K562 (cell line): ENCODE data around the gene HRH1. TPM values are rescaled to one million over a fixed set of nuclear protein-coding genes. Genes with fewer than 3 reads are reported as not detected.

Experiments used
- BRD9 ChIP-seq: fragments of 450-650 bp; IDR thresholded peaks from 2 replicates; pipeline ENCODE4 v1.6.1; 2018; ENCODE audit warnings: low read depth; ENCODE audit not compliant: partially characterized antibody
- CHD1 ChIP-seq: fragments of 200-600 bp; sonication (generic); IDR thresholded peaks from one replicate; pipeline ENCODE4 v1.6.1; 2012; ENCODE audit warnings: mild to moderate bottlenecking, moderate library complexity, low read length, inconsistent platforms
- DMBX1 ChIP-seq: fragments of 250-450 bp; sonication (Bioruptor Pico); IDR thresholded peaks from 2 replicates; pipeline ENCODE4 v1.8.0; 2022; ENCODE audit warnings: inconsistent platforms, mild to moderate bottlenecking, moderate library complexity, borderline replicate concordance
- EZH2 ChIP-seq: IDR thresholded peaks from 2 replicates; pipeline ENCODE4 v1.6.1; 2012; ENCODE audit warnings: low read depth, mild to moderate bottlenecking, inconsistent platforms, low read length, borderline replicate concordance
- GTF2B ChIP-seq: IDR thresholded peaks from 2 replicates; pipeline ENCODE4 v1.6.1; 2011; ENCODE audit not compliant: insufficient read length; ENCODE audit errors: extremely low read depth
- L3MBTL2 ChIP-seq: fragments of 450-650 bp; IDR thresholded peaks from 2 replicates; pipeline ENCODE4 v1.6.1; 2016; ENCODE audit warnings: mild to moderate bottlenecking, moderate library complexity
- MED1 ChIP-seq: sonication (generic); formaldehyde crosslinking; IDR thresholded peaks from 2 replicates; pipeline ENCODE4 v1.8.1; 2023; ENCODE audit warnings: missing genetic modification reagents, borderline replicate concordance
- MIER1 ChIP-seq: fragments of 450-650 bp; IDR thresholded peaks from 2 replicates; pipeline ENCODE4 v1.6.1; 2016; ENCODE audit warnings: antibody characterized with exemption, mild to moderate bottlenecking, low read depth
- MLLT1 ChIP-seq, 2 experiments: fragments of 450-650 bp; IDR thresholded peaks; 2 replicates each; pipeline ENCODE4 v1.6.1; 2016
- NEUROD1 ChIP-seq: fragments of 150-350 bp; IDR thresholded peaks from 2 replicates; pipeline ENCODE4 v1.6.1; 2014; ENCODE audit warnings: borderline replicate concordance, low read length, low read depth; ENCODE audit not compliant: partially characterized antibody
- NUFIP1 ChIP-seq: fragments of 450-650 bp; IDR thresholded peaks from 2 replicates; pipeline ENCODE4 v1.6.1; 2018; ENCODE audit not compliant: partially characterized antibody
- SMAD1 ChIP-seq: fragments of 150-350 bp; IDR thresholded peaks from 2 replicates; pipeline ENCODE4 v1.6.1; 2014; ENCODE audit warnings: low read length, low read depth; ENCODE audit not compliant: partially characterized antibody
- STAT5B ChIP-seq: fragments of 250-450 bp; sonication (Bioruptor Pico); IDR thresholded peaks from 2 replicates; pipeline ENCODE4 v1.8.0; 2021; ENCODE audit warnings: mild to moderate bottlenecking, inconsistent platforms
- TEAD2 ChIP-seq: fragments of 450-650 bp; IDR thresholded peaks from 2 replicates; pipeline ENCODE4 v1.6.1; 2016; ENCODE audit warnings: missing genetic modification characterization, control low read depth, missing compliant biosample characterization
- TRIM28 ChIP-seq: fragments of 450-650 bp; IDR thresholded peaks from 2 replicates; pipeline ENCODE4 v1.6.1; 2017
- U2AF1 ChIP-seq: fragments of 200-400 bp; formaldehyde crosslinking; optimal IDR thresholded peaks from 2 replicates; pipeline ENCODE3; 2017; ENCODE audit warnings: mild to moderate bottlenecking, low read depth, low read length, moderate library complexity
- U2AF2 ChIP-seq: fragments of 200-400 bp; formaldehyde crosslinking; optimal IDR thresholded peaks from 2 replicates; pipeline ENCODE3; 2017; ENCODE audit warnings: low read depth, mild to moderate bottlenecking, low read length
- XRCC4 ChIP-seq: IDR thresholded peaks from one replicate; pipeline ENCODE4 v1.6.1; 2011; ENCODE audit not compliant: insufficient read depth, insufficient read length; ENCODE audit errors: extremely low read depth
- ZEB2 ChIP-seq: fragments of 450-650 bp; IDR thresholded peaks from 2 replicates; pipeline ENCODE4 v1.6.1; 2016
- ZKSCAN1 ChIP-seq: fragments of 150-350 bp; IDR thresholded peaks from 2 replicates; pipeline ENCODE4 v1.6.1; 2016; ENCODE audit warnings: low read depth, low read length
- ZNF124 ChIP-seq: sonication (generic); formaldehyde crosslinking; IDR thresholded peaks from 2 replicates; pipeline ENCODE4 v1.8.1; 2022; ENCODE audit warnings: missing genetic modification reagents
- ZNF143 ChIP-seq: sonication (generic); formaldehyde crosslinking; IDR thresholded peaks from 2 replicates; pipeline ENCODE4 v1.9.0; 2022; ENCODE audit warnings: mild to moderate bottlenecking, missing genetic modification reagents
- ZNF311 ChIP-seq: fragments of 250-450 bp; sonication (Bioruptor Pico); IDR thresholded peaks from 2 replicates; pipeline ENCODE4 v1.4.0; 2020; ENCODE audit warnings: mild to moderate bottlenecking, moderate library complexity
- ZNF778 ChIP-seq: fragments of 450-650 bp; formaldehyde crosslinking; IDR thresholded peaks from 2 replicates; pipeline ENCODE4 v1.4.0; 2020; ENCODE audit warnings: mild to moderate bottlenecking, moderate library complexity
- ZNF785 ChIP-seq: fragments of 250-450 bp; sonication (Bioruptor Pico); IDR thresholded peaks from 2 replicates; pipeline ENCODE4 v1.4.0; 2020; ENCODE audit warnings: mild to moderate bottlenecking
- ZSCAN32 ChIP-seq: fragments of 450-650 bp; formaldehyde crosslinking; IDR thresholded peaks from 2 replicates; pipeline ENCODE4 v1.4.0; 2020; ENCODE audit warnings: mild to moderate bottlenecking, moderate library complexity
- polyA plus RNA-seq, 8 experiments: library from polyadenylated mRNA; depleted of rRNA in 4 of 8; stranded (reverse) in 5 of 8; unstranded in 3 of 8; fragments of >200 nt; fragmentation: Nextera tagmentation in 2 of 8; fragmentation: Illumina TruSeq in 1 of 8; extraction: Ambion mirVana in 2 of 8; extraction: Trizol in 1 of 8; gene quantifications; 2 replicates each; pipeline versions ENCODE4 v1.2.1 to v1.2.3, GENCODE V29; 2011 to 2014; ENCODE audit warnings: inconsistent platforms in 1 of 8, missing spikeins in 1 of 8
- total RNA-seq, 7 experiments: library from RNA; depleted of rRNA in 6 of 7; stranded (reverse); fragments of >200 nt in 6 of 7; fragmentation: Illumina TruSeq in 2 of 7; extraction: Trizol in 2 of 7; gene quantifications; 2 replicates each; pipeline versions ENCODE4 v1.2.1 to v1.2.3, GENCODE V29; 2011 to 2021; ENCODE audit warnings: low replicate concordance in 1 of 7
- TF ChIP-seq, protein P1 (sequence below): sonication (generic); formaldehyde crosslinking; IDR thresholded peaks from 2 replicates; pipeline ENCODE4 v1.8.0; 2022; ENCODE audit warnings: missing genetic modification reagents, mild to moderate bottlenecking, moderate library complexity, borderline replicate concordance

HRH1 gene
- total and polyA plus RNA-seq, 9 of the 15 experiments (the other 6 are each of a cell fraction or from before 2014, with no cell fraction given) = 0.03 to 0.15 (median 0.06) TPM; not detected in 1

DNA sequence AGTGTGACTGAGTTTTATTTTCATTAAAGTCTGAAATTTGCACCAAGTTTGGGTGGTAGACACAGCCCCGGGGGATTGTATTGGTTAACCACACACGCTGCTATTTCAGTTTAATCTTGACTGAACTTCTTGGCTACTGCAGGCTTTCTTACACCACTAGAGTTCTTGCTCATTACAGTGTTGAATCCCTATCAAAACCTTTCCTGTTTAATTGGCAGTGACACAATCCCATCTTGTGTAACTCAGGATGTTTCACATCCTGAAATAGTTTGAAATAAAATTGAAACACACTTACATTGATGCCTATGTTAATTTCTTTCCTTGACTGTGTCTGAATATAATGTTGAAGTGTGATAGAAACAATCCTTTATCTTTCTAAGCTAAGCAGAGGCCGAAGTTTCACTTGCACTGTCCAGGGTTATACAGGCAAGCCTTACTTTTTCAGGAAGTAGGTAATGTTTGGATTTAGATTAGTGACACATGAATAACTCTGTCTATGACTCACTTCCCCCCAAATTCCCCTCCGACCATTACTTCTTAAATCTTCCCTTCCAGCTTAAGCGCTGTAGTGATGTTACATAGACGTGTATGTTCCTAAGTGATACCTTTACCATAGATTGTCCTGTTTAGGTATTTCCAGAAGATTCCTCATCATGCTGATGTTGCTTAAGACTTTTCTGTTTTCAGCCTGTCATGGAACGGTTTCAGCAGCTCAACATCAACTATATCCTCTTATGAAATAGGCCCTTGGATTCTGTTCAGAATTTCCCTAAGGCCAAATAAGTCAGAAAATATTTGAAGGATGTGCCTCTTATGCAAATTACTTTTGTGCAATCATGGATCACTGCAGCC is 134.7 kb downstream of the HRH1 start (continued):
- TF ChIP-seq ZKSCAN1 (no peak), CHD1 (no peak), TRIM28 (no peak), DMBX1 (CRISPR knock-in tag) (0 out of 2 replicates have a peak, but pooled peaks have one; percentile 34), L3MBTL2 (0 out of 2 replicates have a peak, but pooled peaks have one; percentile 4), NEUROD1 (peak; percentile 15), EZH2 (no peak), MIER1 (no peak), ZNF143 (no peak), ZNF311 (CRISPR knock-in tag) (no peak), NUFIP1 (no peak), ZSCAN32 (CRISPR knock-in tag) (no peak), MLLT1 (IDR thresholded peaks at IDR 0.05) (no peak), TEAD2 (tag) (no peak), ZNF778 (CRISPR knock-in tag) (no peak), ZEB2 (peak; percentile 72), SMAD1 (no peak), XRCC4 (no peak), MED1 (CRISPR knock-in tag) (no peak), GTF2B (no peak), ZNF785 (CRISPR knock-in tag) (no peak), BRD9 (no peak), ZNF124 (CRISPR knock-in tag) (no peak), STAT5B (CRISPR knock-in tag) (no peak), U2AF2 (no peak), U2AF1 (no peak)
- TF ChIP-seq, protein P1, sequence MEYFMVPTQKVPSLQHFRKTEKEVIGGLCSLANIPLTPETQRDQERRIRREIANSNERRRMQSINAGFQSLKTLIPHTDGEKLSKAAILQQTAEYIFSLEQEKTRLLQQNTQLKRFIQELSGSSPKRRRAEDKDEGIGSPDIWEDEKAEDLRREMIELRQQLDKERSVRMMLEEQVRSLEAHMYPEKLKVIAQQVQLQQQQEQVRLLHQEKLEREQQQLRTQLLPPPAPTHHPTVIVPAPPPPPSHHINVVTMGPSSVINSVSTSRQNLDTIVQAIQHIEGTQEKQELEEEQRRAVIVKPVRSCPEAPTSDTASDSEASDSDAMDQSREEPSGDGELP = no peak
